AG04450 (cell line): Measurements from ENCODE around the gene TRNT1. TPM values are rescaled to one million over a fixed set of nuclear protein-coding genes. Genes with fewer than 3 reads are reported as not detected.

Source experiments
- CTCF ChIA-PET: fragments of 300-600, 350-600 bp; formaldehyde crosslinking; extraction: SDS; loops from one replicate; lab custom pipeline; 2022; ENCODE audit warnings: antibody characterized with exemption, inconsistent platforms; lab: Charles Lee
- POLR2A ChIA-PET: fragments of 350-600 bp; formaldehyde crosslinking; extraction: SDS; loops from one replicate; lab custom pipeline; 2021; ENCODE audit warnings: antibody characterized with exemption, inconsistent platforms; lab: Yijun Ruan, JAX
- DNase-seq: peaks from one replicate; pipeline ENCODE4 v3.0.0-alpha.2; 2011; ENCODE audit warnings: low read depth, low spot score
- H3K27ac ChIP-seq: one replicate; pipeline ENCODE4 v1.5.1; 2012; ENCODE audit warnings: low read depth, low read length, control low read depth
- H3K27me3 ChIP-seq: one replicate; pipeline ENCODE4 v1.6.0; 2012; ENCODE audit warnings: low read length; ENCODE audit not compliant: control insufficient read depth, insufficient read depth
- H3K4me3 ChIP-seq: 2 replicates; pipeline ENCODE4 v1.5.1; 2011; ENCODE audit warnings: mild to moderate bottlenecking, low read depth, low read length, control low read depth
- H3K9me3 ChIP-seq: 2 replicates; pipeline ENCODE4 v1.5.1; 2012; ENCODE audit warnings: low read length; ENCODE audit not compliant: control insufficient read depth, insufficient read depth
- CTCF ChIP-seq: IDR thresholded peaks from 2 replicates; pipeline ENCODE4 v1.5.1; 2011; ENCODE audit warnings: low read depth, low read length, control low read depth, inconsistent platforms
- polyA plus RNA-seq: library from polyadenylated mRNA; depleted of rRNA; stranded (reverse); fragments of >200 nt; gene quantifications from 2 replicates; pipeline ENCODE4 v1.2.3, GENCODE V29; 2011

The TRNT1 gene
- polyA plus RNA-seq, 1 experiment, result 15.7 TPM

- no peak for TF ChIP-seq CTCF
- POLR2A ChIA-PET, result no interaction called here
- no peaks in the 10 kb centered on the region for H3K27me3 ChIP-seq
- no peaks in the 10 kb centered on the region for H3K9me3 ChIP-seq
- H3K27ac ChIP-seq, result no peak overlapping the region
- CTCF ChIA-PET, result interaction anchor here (1.1 to 3.5 kb wide), 3 partner anchors 8 to 20 kb away, joined by 4 to 13 read pairs (median 10); no protein-coding TSS in a partner anchor
- DNase-seq, result no peak
- no peak overlapping the region for H3K4me3 ChIP-seq
Measured at GRCh38 chr3:3180456-3180855, 53.7 kb downstream of the TRNT1 start.

GRCh38 chr3:3184876-3185275 is 58.1 kb downstream of the TRNT1 start:
- Histone ChIP-seq H3K9me3 (no peaks in the 10 kb centered on the region), H3K4me3 (no peak overlapping the region), H3K27me3 (no peaks in the 10 kb centered on the region), H3K27ac (no peak overlapping the region)
- POLR2A ChIA-PET, result no interaction called here
- DNase-seq, result no peak
- no peak for TF ChIP-seq CTCF
- CTCF ChIA-PET, result interaction anchor here (0.8 kb wide), 1 partner anchor 15 kb away, joined by 3 read pairs; no protein-coding TSS in a partner anchor

GRCh38 chr3:3189102-3189727 is 62.5 kb downstream of the TRNT1 start:
- ChIA-PET POLR2A (interaction anchor here (0.6 kb wide), 1 partner anchor 1647 kb away, joined by 6 read pairs; no protein-coding TSS in a partner anchor), CTCF (interaction anchor here (0.5 to 3.1 kb wide), 4 partner anchors 8 to 375 kb away, joined by 3 to 18 read pairs (median 6); partner anchors contain the start of gene CRBN)
- DNase-seq, result no peak
- Histone ChIP-seq H3K9me3 (no peaks in the 10 kb centered on the region), H3K4me3 (no peak overlapping the region), H3K27me3 (no peaks in the 10 kb centered on the region), H3K27ac (no peak overlapping the region)
- no peak for TF ChIP-seq CTCF

- Histone ChIP-seq H3K27me3 (no peaks in the 10 kb centered on the region), H3K9me3 (no peaks in the 10 kb centered on the region), H3K4me3 (no peak overlapping the region), H3K27ac (no peak overlapping the region)
- no peak for TF ChIP-seq CTCF
- CTCF ChIA-PET, result interaction anchor here (1.2 to 3.1 kb wide), 2 partner anchors 9 to 11 kb away, joined by 3 to 18 read pairs; no protein-coding TSS in a partner anchor
- POLR2A ChIA-PET, result no interaction called here
- DNase-seq, result no peak
Measured at GRCh38 chr3:3189961-3190360, 63.2 kb downstream of the TRNT1 start.

GRCh38 chr3:3191675-3192285 is 65.0 kb downstream of the TRNT1 start:
- Histone ChIP-seq H3K9me3 (no peaks in the 10 kb centered on the region), H3K27me3 (no peaks in the 10 kb centered on the region), H3K4me3 (no peak overlapping the region), H3K27ac (no peak overlapping the region)
- DNase-seq, result no peak
- CTCF ChIA-PET, result interaction anchor here (2.4 kb wide), 1 partner anchor 9 kb away, joined by 11 read pairs; no protein-coding TSS in a partner anchor
- POLR2A ChIA-PET, result no interaction called here
- TF ChIP-seq CTCF, result no peak
